Calu3 (cell line): Measurements from ENCODE around the gene JAK2. TPM values are rescaled to one million over a fixed set of nuclear protein-coding genes. Genes with fewer than 3 reads are reported as not detected.

Source experiments
- BruUV-seq: library from RNA; stranded (reverse); fragments of 400-500 nt; replicated peaks from 2 replicates; lab custom pipeline; 2021; lab: Mats Ljungman, UMichigan
- CTCF ChIA-PET: fragments of 300-600 bp; sonication (Branson Sonifier 250); formaldehyde crosslinking; loops from one replicate; lab custom pipeline; 2022; ENCODE audit warnings: antibody characterized with exemption; lab: Charles Lee
- DNase-seq: peaks from one replicate; pipeline ENCODE4 v3.0.0; 2022
- H3K27ac Mint-ChIP-seq: one replicate; pipeline ENCODE4 v1.8.0; 2022; ENCODE audit warnings: mixed read lengths; ENCODE audit not compliant: unreplicated experiment
- H3K27me3 Mint-ChIP-seq: one replicate; pipeline ENCODE4 v1.8.0; 2022; ENCODE audit warnings: mixed read lengths; ENCODE audit not compliant: unreplicated experiment
- H3K36me3 Mint-ChIP-seq: one replicate; pipeline ENCODE4 v1.8.0; 2022; ENCODE audit warnings: mild to moderate bottlenecking, moderate library complexity, mixed read lengths; ENCODE audit not compliant: insufficient read depth, unreplicated experiment
- H3K4me1 Mint-ChIP-seq: one replicate; pipeline ENCODE4 v1.8.0; 2022; ENCODE audit warnings: mild to moderate bottlenecking, low read depth, mixed read lengths; ENCODE audit not compliant: unreplicated experiment
- H3K4me3 Mint-ChIP-seq: one replicate; pipeline ENCODE4 v1.8.0; 2022; ENCODE audit warnings: mild to moderate bottlenecking, low read depth, moderate library complexity, mixed read lengths; ENCODE audit not compliant: unreplicated experiment
- H3K9me3 Mint-ChIP-seq: one replicate; pipeline ENCODE4 v1.8.0; 2022; ENCODE audit warnings: low read depth, mixed read lengths; ENCODE audit not compliant: unreplicated experiment
- intact Hi-C: fragments of 100-400 bp; cut with micrococcal nuclease; formaldehyde crosslinking; loops from one replicate; pipeline ENCODE4 v1.10.0; 2022; ENCODE audit not compliant: unreplicated experiment
- total RNA-seq: library from RNA; stranded (reverse); gene quantifications from 2 replicates; pipeline ENCODE4 v1.2.3, GENCODE V29; 2022
- TF ChIP-seq, protein P1 (sequence below): fragments of 200-600 bp; IDR thresholded peaks from one replicate; pipeline ENCODE4 v1.8.0; 2022; ENCODE audit warnings: antibody characterized with exemption; ENCODE audit not compliant: unreplicated experiment

Gene JAK2
- total RNA-seq, 1 experiment from 2014 or later = 6.3 TPM

- no peaks in the 10 kb centered on the region for H3K36me3 Mint-ChIP-seq
- no peak overlapping the region for H3K4me3 Mint-ChIP-seq
- no TSS peak for BruUV-seq
- no peak overlapping the region for H3K27ac Mint-ChIP-seq
- TF ChIP-seq, protein P1, sequence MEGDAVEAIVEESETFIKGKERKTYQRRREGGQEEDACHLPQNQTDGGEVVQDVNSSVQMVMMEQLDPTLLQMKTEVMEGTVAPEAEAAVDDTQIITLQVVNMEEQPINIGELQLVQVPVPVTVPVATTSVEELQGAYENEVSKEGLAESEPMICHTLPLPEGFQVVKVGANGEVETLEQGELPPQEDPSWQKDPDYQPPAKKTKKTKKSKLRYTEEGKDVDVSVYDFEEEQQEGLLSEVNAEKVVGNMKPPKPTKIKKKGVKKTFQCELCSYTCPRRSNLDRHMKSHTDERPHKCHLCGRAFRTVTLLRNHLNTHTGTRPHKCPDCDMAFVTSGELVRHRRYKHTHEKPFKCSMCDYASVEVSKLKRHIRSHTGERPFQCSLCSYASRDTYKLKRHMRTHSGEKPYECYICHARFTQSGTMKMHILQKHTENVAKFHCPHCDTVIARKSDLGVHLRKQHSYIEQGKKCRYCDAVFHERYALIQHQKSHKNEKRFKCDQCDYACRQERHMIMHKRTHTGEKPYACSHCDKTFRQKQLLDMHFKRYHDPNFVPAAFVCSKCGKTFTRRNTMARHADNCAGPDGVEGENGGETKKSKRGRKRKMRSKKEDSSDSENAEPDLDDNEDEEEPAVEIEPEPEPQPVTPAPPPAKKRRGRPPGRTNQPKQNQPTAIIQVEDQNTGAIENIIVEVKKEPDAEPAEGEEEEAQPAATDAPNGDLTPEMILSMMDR = no peak
- DNase-seq = no peak
- intact Hi-C loops = no loop called here
- CTCF ChIA-PET = no interaction called here
- H3K27me3 Mint-ChIP-seq = no peaks in the 10 kb centered on the region
- H3K9me3 Mint-ChIP-seq = no peaks in the 10 kb centered on the region
- no peaks in the 10 kb centered on the region for H3K4me1 Mint-ChIP-seq
Observed at GRCh38 chr9:4964540-4964939, 20.5 kb upstream of the JAK2 start.

DNA sequence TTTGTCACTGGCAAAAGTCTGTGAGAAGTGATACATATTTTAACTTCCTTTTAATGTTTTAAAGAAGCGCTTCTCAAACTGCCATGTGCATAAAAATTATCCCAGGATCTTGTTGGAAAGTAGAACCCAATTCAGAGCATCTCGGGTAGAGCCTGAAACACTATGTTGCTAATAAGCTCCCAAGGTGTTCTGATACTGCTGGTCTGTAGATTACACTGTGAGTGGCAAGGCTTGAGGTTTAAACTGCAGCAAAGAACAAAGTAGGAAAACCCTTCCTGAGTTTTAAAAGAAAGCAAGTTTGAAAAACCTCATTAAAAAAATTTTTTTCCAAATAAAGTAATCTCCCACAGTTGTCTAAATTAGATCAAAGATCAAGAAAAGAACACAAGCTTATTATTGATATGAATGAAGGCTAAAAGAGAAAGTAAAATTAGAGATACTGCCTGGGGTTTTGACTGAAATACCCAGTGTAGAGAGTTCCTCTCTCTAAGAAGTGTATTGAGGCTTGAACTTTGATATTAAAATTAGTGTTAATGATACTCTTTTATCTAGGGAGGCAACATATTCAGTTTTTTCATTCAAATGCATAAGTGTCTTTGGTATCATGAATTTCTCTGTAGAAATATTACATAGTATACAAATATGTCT is 19.8 kb upstream of the JAK2 start:
- DNase-seq = no peak
- intact Hi-C loops = no loop called here
- Mint-ChIP-seq H3K4me1 (no peaks in the 10 kb centered on the region), H3K27ac (no peak overlapping the region), H3K27me3 (no peaks in the 10 kb centered on the region), H3K4me3 (no peak overlapping the region), H3K36me3 (no peaks in the 10 kb centered on the region), H3K9me3 (no peaks in the 10 kb centered on the region)
- TF ChIP-seq, protein P1 = no peak
- BruUV-seq = no TSS peak
- CTCF ChIA-PET = no interaction called here

- TF ChIP-seq, protein P1 = no peak
- Mint-ChIP-seq H3K27ac (no peak overlapping the region), H3K4me1 (no peaks in the 10 kb centered on the region), H3K4me3 (no peak overlapping the region), H3K27me3 (no peaks in the 10 kb centered on the region), H3K36me3 (no peaks in the 10 kb centered on the region), H3K9me3 (no peaks in the 10 kb centered on the region)
- no TSS peak for BruUV-seq
- intact Hi-C loops = no loop called here
- DNase-seq = no peak
- CTCF ChIA-PET = no interaction called here
Observed at GRCh38 chr9:4967523-4967922, 17.5 kb upstream of the JAK2 start.

DNA sequence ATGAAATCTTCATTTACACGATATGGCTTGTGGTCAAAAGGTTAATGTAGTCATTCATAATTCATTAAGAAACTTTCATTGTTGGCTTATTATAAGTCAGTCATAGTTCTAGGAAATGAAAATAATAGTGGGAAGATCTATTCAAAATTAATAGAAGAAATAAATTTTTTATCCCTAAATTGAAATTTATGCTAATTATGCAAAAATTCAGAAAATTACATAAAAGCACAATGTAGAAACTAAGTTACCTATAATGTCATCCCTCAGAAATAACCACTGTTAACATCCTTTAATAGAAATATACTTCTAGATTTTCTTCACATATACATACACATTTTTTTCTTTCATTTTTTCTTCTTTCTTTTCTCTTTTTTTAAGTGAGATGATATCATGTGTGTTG is 15.9 kb upstream of the JAK2 start:
- DNase-seq = no peak
- H3K36me3 Mint-ChIP-seq = no peaks in the 10 kb centered on the region

More for the DNA sequence above, 15.9 kb upstream of the JAK2 start:
- Mint-ChIP-seq H3K9me3 (no peaks in the 10 kb centered on the region), H3K27me3 (no peaks in the 10 kb centered on the region), H3K4me3 (no peak overlapping the region), H3K27ac (no peak overlapping the region), H3K4me1 (no peaks in the 10 kb centered on the region)
- no TSS peak for BruUV-seq
- intact Hi-C loops = no loop called here
- TF ChIP-seq, protein P1 = no peak
- CTCF ChIA-PET = no interaction called here
